ENCODE results near the gene C1QTNF1.

C1QTNF1 gene

DNA sequence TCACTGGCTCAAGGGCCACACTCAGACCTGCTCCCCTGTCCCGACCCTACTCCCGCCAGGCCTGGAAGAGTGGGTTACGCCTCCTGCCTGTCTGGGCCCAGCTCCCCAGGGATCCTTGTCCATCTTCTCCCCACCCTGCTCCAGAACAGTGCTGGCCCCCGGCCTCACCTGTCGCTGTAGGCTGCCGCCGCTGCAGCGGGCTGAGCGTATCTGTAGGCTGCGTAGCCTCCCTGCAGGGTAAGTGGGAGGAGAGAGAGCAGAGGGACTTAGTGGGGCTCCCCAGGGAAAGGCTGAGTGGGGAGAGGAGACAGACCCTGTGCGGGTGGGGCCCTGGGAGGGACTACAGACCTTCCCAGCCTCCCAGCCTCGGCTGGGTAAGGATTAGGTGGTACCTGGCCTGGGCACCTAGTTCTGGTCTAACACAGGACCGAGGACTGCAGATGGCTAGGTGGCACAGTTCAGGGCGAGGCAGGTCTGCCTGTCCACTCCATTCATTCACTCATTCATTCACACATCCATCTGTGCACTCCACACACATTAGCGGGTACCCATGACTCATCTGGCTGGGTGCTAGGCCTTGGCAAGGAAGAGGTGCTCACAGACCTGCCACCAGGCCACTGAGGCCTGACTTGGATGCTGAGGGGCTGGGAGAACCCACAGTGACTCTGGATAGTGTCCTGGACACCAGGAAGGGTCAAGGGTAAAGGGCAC, 71.5 kb downstream of the C1QTNF1 start:
- no peak for DNase-seq

- DNase-seq = no peak
Measured at GRCh38 chr17:79096477-79096876, 72.5 kb downstream of the C1QTNF1 start.

DNA sequence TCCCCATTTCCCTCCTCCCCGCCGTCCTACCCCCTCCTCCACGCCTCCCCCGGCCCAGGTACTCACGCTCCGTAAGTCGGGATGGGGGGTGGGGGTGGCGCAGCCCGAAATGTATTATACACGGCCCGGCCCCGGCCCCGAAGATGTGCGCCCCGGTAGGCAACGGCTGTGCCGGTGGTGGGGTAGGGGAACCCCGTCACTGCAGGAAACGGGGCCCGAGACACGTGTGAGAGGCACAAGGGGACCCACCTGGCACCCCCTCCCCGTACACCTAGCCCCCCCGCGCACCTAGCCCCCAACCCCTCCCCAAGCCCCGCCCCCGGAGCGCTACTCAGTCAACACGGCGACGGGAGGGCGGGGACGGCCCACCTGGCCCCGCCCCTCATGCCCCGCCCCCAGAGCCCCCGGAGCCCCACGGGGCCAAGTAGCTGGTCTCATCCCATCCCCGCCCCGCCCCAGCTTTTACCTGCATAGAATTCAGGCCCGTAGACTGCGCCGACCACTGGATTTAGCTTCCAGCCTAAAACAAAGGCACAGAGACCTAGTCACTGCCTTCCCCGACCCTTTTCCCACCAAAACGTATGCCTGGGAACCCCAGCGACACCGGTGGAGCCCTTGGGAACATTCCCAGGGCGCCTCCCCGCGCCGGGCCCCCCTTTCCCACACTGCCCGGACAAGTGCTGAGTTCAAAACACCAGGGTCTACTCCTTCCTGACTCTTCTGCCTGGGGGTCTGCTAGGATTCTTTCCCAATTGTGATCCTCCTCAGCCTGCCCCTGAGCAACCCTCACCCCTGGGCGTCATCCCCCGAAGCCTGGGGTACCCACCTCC, 73.5 kb downstream of the C1QTNF1 start:
- no peak for DNase-seq

- no peak for DNase-seq
Measured at GRCh38 chr17:79098282-79098867, 74.4 kb downstream of the C1QTNF1 start.

All from inflammatory macrophage (primary cell).